HG03520 (cell line): ENCODE measurements around the gene EYS.

Experiments
- ATAC-seq: cut with Tn5 transposase; IDR thresholded peaks from one replicate; pipeline ENCODE4 v1.9.1; 2021; ENCODE audit warnings: mild to moderate bottlenecking, moderate library complexity; ENCODE audit not compliant: unreplicated experiment

Gene EYS

DNA sequence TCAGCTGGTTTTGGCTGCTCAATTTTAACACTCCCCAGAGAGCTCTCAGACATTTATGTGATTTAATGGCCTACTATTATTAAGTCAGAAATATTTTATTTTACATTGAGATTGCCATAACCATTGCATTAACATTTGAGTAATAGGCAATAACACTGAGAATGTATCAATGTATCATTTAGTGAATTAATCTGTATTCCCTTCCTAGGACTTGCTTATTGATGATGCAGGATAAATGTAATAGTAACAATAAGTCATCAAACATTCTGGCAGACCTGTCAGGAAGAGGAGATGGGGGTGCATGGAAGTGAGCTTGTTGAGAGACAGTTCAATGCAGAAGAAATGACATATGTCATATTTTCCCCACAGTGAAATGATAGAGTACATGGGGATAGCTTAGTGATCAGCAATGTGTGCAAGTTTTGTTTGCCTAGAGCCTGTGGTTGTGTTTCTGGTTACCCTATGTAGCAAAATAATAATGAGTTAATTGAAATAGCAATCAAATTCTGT lies 458.9 kb downstream of the EYS start:
- ATAC-seq, result no peak

DNA sequence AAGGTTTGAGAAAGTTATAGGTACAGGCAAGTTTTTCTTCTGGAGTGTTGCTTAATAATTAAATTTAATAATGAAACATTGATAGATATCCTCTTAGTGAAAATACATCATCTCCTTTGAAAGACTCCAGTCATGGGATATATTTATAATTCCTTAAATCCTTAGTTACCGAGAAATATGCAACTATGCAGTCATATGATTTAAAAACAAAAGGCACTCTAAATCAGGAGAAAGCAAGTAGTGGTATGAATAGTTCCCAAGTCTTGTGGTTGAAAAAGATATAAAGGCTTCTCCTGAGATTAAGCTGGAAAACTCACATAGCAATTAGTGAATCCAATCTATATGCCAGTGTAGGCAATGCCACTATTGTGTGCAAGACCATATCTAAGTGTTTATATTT lies 475.4 kb downstream of the EYS start:
- no peak for ATAC-seq

DNA sequence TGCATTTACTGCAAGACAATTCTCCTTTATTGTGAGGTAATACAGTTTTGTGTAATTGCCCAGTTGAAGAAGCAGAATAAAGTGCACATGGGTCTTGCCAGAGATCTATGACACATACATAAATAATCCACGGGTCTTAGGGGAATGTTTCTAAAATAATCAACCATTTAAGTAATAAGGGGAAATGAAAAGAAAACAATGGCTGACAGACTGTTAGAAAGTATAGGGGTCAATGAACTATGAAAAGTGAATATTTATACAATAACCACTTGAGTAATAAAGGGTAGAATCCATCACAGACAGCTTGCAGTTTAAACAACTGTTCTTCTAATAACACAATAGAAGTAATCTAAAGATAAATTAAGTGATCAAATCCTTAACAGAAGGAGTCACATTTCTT lies 477.2 kb downstream of the EYS start:
- no peak for ATAC-seq

- ATAC-seq, result no peak
Observed at GRCh38 chr6:65221153-65221552, 485.9 kb downstream of the EYS start.

GRCh38 chr6:65202738-65203137 lies 504.3 kb downstream of the EYS start:
- ATAC-seq, result no peak

GRCh38 chr6:65199683-65200082 lies 507.3 kb downstream of the EYS start:
- ATAC-seq, result no peak

DNA sequence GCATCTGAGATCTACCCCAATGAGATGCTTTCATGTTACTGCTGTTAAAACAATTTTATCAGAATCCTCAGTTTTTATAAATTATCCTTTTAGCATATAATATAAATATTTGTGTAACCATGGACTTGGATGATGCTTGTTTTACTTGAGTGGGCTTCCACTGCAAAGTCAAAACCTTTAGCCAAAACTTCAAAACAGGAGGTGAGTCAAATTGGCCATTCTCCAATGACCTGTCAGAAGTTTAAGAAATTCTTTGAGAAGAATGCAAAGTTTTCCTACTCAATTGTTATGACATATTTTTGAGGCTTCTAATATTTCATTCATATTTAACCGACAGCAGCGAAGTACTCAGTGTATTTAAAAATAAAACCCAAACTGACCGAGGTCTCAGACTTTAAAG lies 507.9 kb downstream of the EYS start:
- no peak for ATAC-seq

GRCh38 chr6:65191471-65191870 lies 515.6 kb downstream of the EYS start:
- ATAC-seq, result no peak

DNA sequence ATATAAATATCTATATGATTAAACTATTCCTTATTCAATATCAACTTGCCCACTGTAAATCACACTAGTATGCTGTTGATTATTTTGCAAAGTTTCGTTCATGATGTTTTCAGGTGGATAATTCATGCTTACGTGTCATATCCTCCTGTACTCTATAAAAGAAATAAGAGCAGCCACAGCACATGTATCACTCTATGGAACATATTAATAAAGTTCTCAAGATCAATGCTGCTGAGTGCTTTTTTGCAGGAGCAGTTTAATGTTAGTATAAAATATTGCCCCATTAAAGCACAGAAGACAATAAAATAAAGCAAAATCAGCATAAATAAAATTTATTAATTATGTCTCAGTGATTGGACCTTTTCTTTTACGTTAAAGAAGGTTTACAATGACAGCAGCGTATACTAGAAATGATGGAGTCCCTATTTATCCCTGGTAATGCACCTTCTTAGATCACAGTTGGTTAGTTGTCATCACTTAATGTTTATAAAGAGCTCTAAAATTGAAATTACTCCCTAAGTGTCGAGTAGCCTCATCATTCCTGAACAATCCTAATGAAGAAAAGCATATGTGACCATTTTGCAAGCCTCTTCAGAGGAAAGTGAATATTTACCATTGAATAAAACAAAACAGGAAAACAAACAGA lies 517.7 kb downstream of the EYS start:
- no peak for ATAC-seq

GRCh38 chr6:65186826-65187225 lies 520.2 kb downstream of the EYS start:
- ATAC-seq, result no peak

GRCh38 chr6:65182681-65183080 lies 524.3 kb downstream of the EYS start:
- no peak for ATAC-seq

DNA sequence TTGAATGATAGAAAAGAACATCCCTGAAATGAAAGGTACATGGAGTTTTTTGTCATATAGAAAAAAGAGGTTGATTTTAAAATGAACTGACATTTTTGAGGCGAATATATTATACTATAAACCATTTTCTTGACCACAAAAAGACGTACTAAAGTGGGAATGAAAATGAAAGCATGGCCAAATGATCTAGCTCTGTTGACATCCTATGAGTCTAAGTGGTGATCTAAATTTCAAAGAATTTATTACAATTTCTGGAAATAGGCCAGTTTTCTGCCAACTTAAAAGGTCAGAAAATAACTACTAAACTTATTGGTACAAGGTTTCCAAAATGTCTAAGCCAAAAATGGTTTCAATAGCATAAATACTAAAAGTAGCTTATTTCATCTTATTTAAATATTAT lies 536.8 kb downstream of the EYS start:
- no peak for ATAC-seq

- ATAC-seq, result no peak
Observed at GRCh38 chr6:65161661-65162060, 545.4 kb downstream of the EYS start.

GRCh38 chr6:65157025-65157424 lies 550.0 kb downstream of the EYS start:
- no peak for ATAC-seq

GRCh38 chr6:65155083-65155482 lies 551.9 kb downstream of the EYS start:
- no peak for ATAC-seq

DNA sequence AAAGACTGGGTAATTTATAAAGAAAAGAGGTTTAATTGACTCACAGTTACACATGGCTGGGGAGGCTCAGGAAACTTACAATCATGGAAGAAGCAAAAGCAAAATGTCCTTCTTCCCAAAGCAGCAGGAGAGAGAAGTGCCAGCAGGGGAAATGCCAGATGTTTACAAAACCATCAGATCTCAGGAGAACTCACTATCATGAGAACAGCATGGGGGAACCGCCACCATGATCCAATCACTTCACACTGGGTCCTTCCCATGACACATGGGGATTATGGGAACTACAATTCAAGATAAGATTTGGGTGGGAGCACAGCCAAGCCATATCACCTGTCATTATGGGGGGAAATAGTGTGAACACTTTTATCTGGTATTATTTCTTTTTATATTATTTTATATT lies 557.2 kb downstream of the EYS start:
- ATAC-seq, result no peak

DNA sequence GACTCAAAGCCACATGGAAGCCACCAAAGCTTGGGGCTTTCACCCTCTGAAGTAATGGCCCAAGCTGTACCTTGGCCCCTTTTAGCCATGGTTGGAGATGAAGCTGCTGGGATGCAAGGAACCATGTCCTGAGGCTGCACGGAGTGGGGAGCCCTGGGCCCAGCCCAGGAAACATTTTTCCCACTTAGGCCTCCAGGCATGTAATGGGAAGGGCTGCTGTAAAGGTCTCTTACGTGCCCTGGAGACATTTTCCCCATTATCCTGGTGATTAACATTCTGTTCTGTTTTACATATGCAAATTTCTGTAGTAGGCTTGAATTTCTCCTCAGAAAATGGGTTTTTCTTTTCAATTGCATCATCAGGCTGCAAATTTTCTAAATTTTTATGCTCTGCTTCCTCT lies 558.2 kb downstream of the EYS start:
- ATAC-seq, result no peak

- no peak for ATAC-seq
Observed at GRCh38 chr6:65135567-65135966, 571.5 kb downstream of the EYS start.

DNA sequence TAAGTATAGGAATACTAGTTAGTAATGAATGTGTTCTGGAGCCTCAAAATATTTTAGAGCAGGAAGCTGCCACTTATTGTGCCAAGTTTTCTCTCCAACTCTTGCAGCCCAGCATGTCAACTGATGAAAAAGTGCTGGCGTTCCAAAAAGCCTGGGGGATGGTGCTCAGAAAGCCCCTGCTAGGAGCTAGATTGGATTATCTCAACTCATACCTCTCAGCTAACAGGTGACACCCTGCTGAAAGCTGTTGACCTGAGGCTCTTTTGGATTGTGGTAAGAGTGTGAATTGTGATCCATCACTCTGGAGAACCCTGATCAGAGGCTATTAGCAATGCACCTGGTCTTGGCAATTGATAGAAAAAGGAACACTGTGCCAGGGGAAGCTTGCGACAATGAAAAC lies 580.4 kb downstream of the EYS start:
- ATAC-seq, result no peak

DNA sequence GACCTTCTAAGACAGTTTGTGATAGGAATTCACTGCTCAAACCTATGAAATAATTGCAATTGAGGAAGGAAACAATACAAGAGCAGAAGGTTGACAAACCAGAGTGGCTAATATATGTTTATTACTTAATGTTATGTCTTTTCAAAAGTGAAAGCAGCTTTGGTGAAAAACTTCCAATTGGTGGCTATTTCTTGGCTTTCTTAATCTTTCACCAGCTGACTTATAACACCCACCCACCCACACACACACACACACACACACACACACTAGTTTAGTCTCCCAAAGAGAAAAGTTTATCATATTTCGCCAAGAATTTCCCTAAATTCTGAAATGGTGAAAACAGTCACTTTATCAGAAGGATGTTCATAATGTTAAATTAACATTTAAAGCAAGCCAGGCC lies 583.5 kb downstream of the EYS start:
- no peak for ATAC-seq

DNA sequence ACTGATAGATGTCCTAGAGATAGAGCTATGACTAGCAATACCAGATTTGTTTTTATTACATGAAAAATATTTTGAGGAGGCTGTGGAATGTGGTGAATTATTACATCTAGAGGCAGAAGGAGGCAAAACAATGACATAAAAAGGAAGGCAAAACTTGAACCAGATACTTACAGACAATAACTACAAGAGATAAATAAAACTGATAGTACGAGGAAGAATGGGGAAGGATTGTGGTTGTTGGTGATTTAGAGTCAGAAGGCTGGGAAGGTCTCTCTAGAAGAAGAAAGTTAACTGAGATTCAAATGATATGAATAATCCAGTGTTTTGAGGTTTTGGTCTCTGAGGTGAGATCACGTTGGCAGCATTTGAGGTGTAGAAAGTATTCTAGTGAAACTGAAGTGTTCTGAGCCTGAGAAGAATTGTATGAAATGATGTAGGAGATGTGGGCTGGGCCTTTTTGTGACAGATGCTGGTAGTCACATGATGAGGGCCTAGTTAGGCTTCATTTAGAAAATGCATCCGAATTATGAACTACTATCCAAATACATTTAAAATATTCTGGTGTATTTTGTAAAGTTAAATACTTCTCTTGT lies 589.1 kb downstream of the EYS start:
- ATAC-seq, result no peak

GRCh38 chr6:65116326-65116725 lies 590.7 kb downstream of the EYS start:
- no peak for ATAC-seq

- no peak for ATAC-seq
Observed at GRCh38 chr6:65113581-65113980, 593.4 kb downstream of the EYS start.
